ENCODE measurements around the gene CASTOR1. TPM values are rescaled to one million over a fixed set of nuclear protein-coding genes. Genes with fewer than 3 reads are reported as not detected.

The CASTOR1 gene
- total and polyA plus RNA-seq, 7 donors, result 5.3 to 15.0 (median 9.2) TPM; not detected in 1

- 74 to 91% methylated on average over 2 of the region's 2 CpGs for WGBS, 2 donors
- H3K36me3 ChIP-seq, result peaks cover 0 to 12% (median 2%) of the 10 kb centered on the region in 4 donors
- peaks cover 0 to 89% (median 80%) of the 10 kb centered on the region in 4 donors for H3K4me1 ChIP-seq
- peak overlapping the region; percentile 12 to 40 (median 30) for H3K27ac ChIP-seq
- H3K9me3 ChIP-seq, result no peaks in the 10 kb centered on the region
- DNase-seq, result no peak
- H3K27me3 ChIP-seq, result no peaks in the 10 kb centered on the region
- intact Hi-C loops (cut with DNase I), result no loop called here
- no peak for TF ChIP-seq CTCF (IDR thresholded peaks at IDR 0.05)
- no peak for TF ChIP-seq EP300 (IDR thresholded peaks at IDR 0.05)
- no peak for TF ChIP-seq POLR2AphosphoS5 (IDR thresholded peaks at IDR 0.05)
- no peak for TF ChIP-seq POLR2A (IDR thresholded peaks at IDR 0.05)
- H3K4me3 ChIP-seq, result no peak overlapping the region
These were observed 26.8 kb upstream of the CASTOR1 start for GRCh38 chr22:30315962-30316576.

DNA sequence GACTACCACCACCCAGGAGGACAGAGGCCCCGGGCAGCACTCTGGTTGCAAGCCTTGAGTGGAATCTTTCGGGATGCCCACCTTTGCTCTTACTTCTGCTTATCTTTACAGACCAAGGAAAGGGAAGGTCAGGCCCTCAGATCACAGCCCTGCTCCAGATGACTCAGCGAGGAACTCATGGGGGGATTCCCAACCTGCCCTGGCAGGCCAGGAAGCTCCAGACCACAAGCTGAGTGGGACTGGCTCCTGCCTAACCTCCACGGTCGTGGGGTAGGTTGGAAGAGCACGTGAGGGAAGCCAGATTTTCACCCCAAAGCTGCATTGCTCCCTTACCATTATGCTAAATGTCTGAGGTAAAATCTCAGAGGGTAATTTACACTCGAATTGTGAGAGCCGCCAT is 25.6 kb upstream of the CASTOR1 start:
- no peak overlapping the region for H3K4me3 ChIP-seq
- TF ChIP-seq EP300 (IDR thresholded peaks at IDR 0.05) (no peak), POLR2A (IDR thresholded peaks at IDR 0.05) (no peak), POLR2AphosphoS5 (IDR thresholded peaks at IDR 0.05) (no peak), CTCF (IDR thresholded peaks at IDR 0.05) (no peak)
- DNase-seq, result no peak
- 63 to 88% methylated on average over 8 of the region's 8 CpGs for WGBS, 2 donors
- peak overlapping the region; percentile 1 to 51 (median 34) for H3K27ac ChIP-seq
- H3K4me1 ChIP-seq, result peaks cover 0 to 90% (median 82%) of the 10 kb centered on the region in 4 donors
- peaks cover 0 to 4% (median under 1%) of the 10 kb centered on the region in 4 donors for H3K36me3 ChIP-seq
- H3K9me3 ChIP-seq, result no peaks in the 10 kb centered on the region
- intact Hi-C loops (cut with DNase I), result no loop called here
- H3K27me3 ChIP-seq, result no peaks in the 10 kb centered on the region

DNA sequence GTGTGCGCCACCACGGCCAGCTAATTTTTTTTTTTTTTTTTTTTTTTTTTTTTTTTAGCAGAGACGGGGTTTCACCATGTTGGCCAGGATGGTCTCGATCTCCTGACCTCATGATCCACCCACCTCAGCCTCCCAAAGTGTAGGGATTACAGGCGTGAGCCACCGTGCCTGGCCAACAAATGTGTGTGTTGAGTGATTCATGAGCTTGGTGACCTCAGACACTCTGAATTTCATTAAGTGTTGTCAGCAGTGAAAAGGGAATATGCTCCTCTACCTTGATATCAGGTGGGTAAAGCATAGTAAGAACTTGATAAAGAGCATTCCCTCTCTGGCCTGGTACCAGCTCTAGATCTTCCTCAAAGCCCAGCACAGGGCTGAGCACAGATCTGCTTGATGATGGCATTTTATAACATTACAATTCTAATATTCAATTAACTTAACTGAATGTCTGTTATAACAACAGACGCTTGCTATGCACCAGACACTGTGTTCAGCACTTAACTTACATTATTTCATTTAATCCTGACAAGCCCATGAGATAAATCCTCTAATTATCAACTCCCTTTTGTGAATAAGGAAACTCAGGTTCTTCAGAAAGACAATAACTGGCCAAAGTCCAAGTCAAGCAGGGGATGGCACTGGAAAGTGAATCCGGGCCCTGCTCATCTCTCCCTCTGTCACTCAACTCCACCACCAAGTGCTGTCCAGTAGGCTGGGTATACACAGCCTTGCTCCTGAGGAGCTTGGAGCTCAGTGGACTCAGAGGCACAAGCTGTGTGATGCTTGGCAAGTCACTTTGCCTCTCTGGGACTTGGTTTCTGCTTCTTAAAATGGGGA is 24.4 kb upstream of the CASTOR1 start:
- no peak overlapping the region for H3K4me3 ChIP-seq
- H3K9me3 ChIP-seq, result no peaks in the 10 kb centered on the region
- peaks cover 0 to 4% (median 0%) of the 10 kb centered on the region in 4 donors for H3K36me3 ChIP-seq
- intact Hi-C loops (cut with DNase I), result no loop called here
- H3K27ac ChIP-seq, result peak overlapping the region; percentile 19 to 51 (median 34)
- no peak for DNase-seq
- WGBS, 2 donors, result 75 to 85% methylated on average over 7 to 8 of the region's 8 CpGs
- TF ChIP-seq CTCF (IDR thresholded peaks at IDR 0.05) (no peak), POLR2A (IDR thresholded peaks at IDR 0.05) (no peak), POLR2AphosphoS5 (IDR thresholded peaks at IDR 0.05) (no peak), EP300 (IDR thresholded peaks at IDR 0.05) (no peak)
- peaks cover 0 to 94% (median 86%) of the 10 kb centered on the region in 4 donors for H3K4me1 ChIP-seq
- H3K27me3 ChIP-seq, result no peaks in the 10 kb centered on the region

GRCh38 chr22:30312053-30312452 is 22.7 kb upstream of the CASTOR1 start:
- no peak for DNase-seq
- no peak for TF ChIP-seq POLR2AphosphoS5 (IDR thresholded peaks at IDR 0.05)
- TF ChIP-seq POLR2A (IDR thresholded peaks at IDR 0.05), result no peak
- no peak for TF ChIP-seq CTCF (IDR thresholded peaks at IDR 0.05)
- no peak for TF ChIP-seq EP300 (IDR thresholded peaks at IDR 0.05)
- WGBS, 2 donors, result 56 to 78% methylated on average over 6 of the region's 6 CpGs
- intact Hi-C loops (cut with DNase I), result no loop called here
- H3K27me3 ChIP-seq, result no peaks in the 10 kb centered on the region
- no peak overlapping the region for H3K4me3 ChIP-seq
- peaks cover 0 to 97% (median 90%) of the 10 kb centered on the region in 4 donors for H3K4me1 ChIP-seq
- H3K36me3 ChIP-seq, result peaks cover 0 to 4% (median 0%) of the 10 kb centered on the region in 4 donors
- peak overlapping the region; percentile 82 to 89 (median 88) for H3K27ac ChIP-seq
- no peaks in the 10 kb centered on the region for H3K9me3 ChIP-seq

All from sigmoid colon (tissue), 7 donors.